Stimulated activated CD4-positive, alpha-beta T cell treated with anti-CD3 and anti-CD28 coated beads, Interleukin-4, amount 100 ng/mL, for 1 hour (primary cell): ENCODE results near the gene TRIP4.
A peak's percentile ranks its signal among the peaks of the same experiment; 100 is the strongest.

Experiments
- DNase-seq: peaks from one replicate; pipeline ENCODE4 v3.0.0-alpha.2; 2020

The TRIP4 gene

DNA sequence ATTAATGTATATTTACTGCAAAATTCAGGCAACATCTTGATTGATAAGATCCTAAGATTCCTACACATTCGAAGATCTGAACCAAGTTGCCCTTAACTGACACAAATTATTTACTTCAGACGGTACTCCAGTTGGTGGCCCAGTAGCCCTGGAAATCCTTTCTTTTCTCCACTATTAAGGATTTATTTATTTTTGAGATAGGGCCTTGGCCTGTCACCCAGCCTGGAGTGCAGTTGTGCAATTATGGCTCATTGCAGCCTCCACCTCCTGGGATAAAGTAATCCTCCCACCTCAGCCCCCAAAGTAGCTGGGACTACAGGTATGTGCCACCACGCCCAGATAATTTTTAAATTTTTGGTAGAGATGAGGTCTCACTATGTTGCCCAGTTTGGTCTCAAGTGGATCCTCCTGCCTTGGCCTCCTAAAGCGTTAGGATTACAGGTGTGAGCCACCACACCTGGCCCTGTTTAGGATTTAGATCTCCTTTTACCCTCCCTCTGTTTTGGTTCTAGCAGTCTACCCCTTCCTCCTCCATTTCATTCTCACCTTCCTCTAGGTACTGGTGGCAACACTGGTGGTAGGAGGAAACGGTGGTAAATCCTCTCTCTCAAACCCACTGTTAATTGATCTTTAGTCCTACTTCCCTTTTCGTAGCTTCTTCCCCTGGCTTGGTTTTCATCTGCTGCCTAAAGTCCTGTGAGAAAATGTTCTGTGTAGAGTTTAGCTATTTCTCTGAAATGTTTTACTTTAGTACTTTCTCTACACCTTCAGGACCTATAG, 60.1 kb downstream of the TRIP4 start:
- no peak for DNase-seq

DNA sequence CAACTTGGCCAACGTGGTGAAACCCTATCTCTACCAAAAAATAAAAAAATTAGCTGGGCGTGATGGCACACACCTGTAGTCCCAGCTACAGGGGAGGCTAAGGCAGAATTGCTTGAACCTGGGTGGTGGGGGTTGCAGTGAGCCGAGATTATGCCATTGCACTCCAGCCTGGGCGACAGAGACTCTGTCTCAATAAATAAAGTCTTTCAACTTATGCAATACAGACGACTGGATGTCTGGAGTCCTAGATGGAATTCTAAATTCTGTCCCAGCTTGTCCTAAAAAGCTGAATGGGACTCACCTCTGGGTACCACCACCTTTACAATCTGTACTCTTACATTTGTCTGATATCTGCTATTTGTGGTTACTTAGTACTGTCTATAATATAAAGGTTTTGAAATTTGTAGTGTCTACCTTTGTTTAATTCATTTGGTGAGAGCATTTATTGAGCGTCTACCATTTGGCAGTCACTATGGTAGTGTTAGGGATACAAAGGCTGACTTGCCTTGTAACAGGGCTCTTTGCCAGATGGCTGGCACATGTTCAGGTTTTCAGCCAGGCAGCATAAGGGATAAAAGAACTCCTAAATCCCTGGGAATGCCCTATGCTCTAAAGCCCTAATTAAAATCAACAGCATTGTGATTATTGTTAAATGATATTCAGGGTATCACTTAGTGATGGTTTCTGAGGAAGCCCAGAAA, 65.5 kb downstream of the TRIP4 start:
- no peak for DNase-seq

DNA sequence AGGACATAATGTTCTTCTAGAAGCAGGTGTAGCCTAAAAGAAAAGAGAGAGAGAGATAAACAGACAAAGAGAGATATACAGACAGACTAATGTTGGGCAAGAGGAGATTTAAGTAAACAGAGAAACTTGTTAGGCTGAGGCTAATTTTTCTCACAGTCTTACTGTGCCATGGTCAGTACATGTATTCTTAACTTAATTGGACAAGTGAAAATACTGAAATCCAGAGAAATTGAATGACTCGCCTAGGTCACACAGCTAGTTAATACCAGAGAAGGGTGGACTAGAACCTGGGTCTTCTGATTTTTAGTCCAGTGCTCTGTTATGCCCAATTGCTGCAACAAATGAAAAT, 66.0 kb downstream of the TRIP4 start:
- DNase-seq = no peak

DNA sequence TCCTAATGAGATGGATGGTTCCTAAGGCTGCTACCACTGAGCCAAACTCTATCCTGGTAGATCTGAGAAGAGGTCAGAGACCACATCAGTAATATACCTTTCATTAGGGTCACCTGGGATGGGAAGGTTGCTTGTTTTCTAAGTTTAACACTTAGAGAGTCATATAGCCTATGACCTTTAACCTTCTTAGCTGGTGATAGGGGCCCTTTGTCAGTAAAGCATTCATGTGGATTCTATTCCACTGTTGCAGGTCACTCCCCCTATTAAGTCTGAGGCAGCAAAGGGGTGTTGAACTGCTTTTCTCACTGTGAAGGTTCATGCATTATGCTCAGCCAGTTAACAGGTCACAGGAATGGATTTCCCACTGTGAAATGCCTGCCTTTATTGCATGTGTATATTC, 66.6 kb downstream of the TRIP4 start:
- no peak for DNase-seq

DNA sequence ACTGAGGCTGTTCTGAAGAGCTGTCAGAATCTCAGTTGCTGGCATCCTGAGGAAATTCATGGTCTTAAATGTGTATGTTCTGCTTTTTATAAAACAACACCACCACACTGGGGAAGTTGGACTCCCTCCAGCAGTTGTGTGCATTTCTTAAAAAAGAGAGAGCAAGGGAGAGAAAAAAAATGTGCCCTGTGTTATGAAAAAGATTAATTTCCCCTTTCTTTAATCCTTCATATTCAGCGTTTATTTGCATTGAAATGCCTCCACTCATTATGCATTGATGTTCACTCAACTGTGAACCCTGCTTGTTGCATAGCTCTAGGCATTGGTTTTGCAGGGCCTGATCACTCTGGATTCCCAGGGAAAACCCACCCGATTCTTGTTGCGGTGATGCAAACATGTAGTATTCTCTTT, 68.3 kb downstream of the TRIP4 start:
- DNase-seq = no peak

DNA sequence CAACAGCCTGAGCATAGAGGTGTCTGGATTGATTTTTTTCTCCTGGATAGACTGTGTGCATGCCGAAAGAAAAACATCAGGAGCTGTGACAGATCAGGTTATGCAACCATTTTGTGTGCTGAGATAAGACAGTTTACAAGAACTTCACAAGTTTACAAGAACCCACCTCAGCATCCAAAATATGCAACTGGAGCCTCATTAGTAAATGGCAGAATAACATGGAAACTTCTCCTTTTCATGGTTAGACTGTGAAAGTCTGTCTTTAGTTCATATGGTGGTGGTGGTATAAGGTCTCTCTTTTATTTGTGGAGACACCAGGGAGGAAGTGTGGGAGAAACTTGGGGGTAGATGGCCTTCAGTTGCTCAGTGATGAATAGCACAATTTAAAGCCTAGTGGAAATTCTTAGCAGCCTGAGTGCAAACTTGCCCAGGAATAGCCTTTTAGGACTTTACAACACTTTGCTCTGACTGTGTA, 69.0 kb downstream of the TRIP4 start:
- DNase-seq = no peak

DNA sequence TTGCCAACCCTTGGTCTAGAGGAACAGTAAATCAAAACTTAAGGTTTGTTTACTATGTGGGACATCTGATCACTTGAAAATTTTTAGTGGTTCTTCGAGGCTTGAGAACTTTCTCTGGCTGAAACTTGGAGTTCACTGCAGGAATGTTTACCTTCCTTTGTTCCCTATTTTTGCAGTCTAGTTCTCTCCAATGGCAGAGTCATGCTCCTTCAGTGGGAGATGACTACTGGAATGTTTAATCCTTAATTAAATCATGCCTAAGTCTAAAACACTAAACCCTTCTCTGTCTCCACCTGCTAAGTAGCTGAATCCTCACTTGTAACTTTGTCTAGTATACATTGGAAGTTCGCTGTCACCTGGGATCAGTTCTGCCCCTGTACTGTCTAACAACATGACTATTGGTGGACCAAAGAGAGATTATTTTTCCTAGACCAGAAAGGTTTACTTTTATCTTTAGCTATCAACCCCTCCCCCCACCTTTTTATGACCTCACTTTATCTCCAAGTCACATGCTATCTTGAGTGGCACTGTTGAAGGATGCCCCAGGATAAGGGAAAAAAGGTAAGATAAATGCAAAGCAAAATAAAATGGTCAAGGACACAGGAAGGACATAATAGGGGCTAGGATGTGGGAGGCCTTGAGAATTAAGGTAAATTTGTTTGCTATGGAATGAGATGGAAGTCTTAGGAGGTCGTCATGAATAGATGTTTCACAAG, 71.6 kb downstream of the TRIP4 start:
- DNase-seq = no peak

DNA sequence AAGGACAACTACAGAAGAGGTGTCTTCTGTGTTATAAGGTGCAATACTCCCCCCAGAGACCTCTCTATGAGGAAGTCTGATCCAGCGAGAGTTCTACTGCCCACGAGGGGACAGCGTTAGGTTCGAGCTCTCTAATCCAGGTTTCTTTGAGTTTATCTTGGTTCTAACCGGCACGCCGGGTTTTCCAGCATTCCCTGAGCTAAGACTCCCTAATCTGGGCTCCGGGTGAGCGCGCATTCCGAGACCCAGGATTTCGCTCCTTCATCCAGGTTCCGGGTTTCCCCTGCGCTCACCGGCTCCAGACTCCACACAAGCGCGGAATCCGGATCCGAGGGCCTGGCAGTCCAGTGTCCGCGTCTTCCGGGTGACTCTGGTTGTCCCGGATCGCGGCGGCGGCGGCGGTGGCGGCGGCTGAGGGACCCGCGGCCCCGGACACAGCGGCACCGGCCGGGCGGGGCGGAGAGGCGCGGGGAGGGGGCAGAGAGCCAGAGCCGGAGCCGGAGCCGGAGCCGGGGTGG, 72.6 kb downstream of the TRIP4 start, which contains the start of gene ZNF609:
Gene ZNF609, plus strand, starts transcription at position 373 of the 518 bp plus-strand sequence. CDS start 38,842 bp downstream, outside the sequence.
- peak; percentile 93 for DNase-seq

DNA sequence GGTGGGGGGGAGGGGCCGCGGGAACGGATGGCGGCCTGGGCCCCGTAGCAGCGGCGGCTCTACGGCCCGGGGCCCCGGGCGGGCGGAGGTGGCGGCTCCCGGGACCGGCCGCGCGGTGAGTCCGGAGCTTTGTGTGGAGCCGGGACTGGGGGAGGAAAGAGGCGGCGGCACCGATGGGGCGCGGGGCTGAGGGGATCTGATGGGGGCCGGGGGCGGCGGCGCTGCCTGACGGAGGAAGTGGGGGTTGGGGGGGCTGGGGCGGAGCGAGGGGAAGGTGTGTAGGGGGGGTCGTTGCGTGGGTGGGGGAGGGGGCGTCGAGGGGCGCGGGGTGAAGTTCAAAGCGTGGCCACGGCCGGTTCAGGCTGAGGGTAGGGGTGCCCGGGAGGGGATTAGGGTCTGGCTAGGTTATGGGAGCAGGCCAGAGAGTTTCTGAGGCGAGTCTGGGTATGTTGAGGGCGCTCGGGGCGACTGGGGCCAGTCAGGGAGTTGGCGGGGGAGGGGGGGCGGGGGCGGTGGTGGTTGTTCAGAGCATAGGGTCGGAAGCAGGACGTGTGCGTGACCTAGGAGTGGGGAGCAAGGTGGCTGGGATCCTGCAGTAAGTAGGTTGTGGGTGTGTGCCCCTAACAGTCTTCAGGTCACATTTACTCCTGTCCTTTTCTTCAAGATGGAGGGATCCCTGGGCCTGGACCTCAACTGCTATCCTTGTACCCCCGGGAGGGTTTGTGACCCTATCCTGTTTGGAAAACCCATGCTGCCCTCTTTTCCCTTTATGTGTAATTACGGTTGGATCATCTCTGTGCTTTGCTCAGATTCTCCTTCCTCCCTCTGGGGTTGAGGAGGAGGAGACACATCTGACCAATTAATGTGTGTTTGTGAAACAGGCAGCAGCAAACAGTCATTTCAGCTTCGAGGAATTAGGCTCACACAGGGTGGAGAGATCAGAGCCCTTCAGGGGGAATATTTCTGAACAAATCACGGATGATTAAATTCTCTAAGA, 73.4 kb downstream of the TRIP4 start:
- DNase-seq = peak; percentile 42

DNA sequence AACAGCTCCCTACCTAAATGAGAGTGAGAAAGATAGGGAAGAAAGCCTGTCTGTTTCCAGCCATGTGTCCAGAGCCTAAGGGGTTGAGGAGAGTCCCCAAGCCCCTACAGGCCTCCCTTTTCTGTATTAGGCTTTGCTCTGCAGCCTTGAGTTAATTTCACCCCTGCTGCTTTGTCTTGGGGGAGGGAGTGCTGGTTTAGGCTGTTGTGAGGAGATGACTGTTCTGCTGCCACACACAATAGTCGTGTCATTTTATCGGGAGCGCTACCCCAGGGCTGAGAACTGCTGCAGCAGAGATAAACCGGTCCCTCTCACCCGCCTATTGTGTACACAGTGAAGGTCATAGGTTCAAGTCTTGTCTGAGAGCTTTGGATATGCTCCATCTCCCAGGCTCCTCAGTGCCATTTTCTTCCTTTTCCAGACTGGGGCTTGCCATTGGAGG, 74.1 kb downstream of the TRIP4 start:
- DNase-seq = peak; percentile 9

DNA sequence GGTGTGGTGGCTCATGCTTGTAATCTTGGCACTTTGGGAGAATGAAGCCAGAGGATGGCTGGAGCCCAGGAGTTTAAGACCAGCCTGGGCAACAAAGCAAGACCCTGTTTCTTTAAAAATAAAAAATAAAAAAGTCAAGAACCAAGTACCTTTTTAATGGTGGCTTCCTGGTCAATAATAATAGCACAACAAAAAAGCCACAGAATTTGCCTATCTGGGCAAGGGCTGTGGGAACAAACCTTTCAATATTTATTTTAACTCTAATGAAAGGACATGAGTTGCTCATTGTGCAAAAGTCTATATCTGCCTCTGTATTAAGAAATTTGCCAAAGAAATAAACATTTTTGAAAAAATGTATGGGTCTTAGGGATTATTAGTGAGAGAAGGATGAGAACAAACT, 74.9 kb downstream of the TRIP4 start:
- DNase-seq = no peak

DNA sequence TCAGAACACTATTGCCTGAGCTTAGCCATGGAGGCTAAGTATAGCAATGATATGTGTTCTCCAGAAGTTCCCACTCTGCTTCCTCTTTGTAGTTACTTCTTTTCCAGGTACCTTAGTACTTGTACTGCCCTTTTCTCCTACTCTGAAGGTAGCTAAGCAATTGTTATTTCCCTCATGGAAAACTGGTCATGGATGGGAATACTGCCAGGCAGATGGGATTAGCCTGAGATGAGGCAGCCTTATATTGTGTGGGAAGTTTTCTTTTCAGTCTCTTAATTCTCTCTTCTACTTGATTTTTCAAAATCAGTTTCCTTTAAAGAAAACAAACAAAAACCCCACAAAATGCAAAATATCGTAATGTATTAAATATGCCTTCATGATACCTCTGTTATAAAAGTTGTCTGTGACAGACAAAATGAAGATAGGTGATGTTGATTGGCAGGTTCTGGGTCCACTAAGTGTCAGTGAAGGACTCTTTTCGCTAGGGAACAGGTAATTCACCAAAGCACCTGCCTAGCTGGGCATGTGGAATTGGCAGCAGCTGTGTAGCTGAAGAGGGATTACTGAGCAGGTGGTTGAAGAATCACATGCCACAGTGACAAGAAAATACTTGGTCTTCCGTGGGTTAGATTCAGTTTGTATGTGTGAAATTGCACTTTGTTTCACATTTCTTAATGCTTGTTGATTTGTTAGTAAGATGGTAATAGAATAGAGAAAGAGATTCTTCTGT, 76.8 kb downstream of the TRIP4 start:
- DNase-seq = no peak

DNA sequence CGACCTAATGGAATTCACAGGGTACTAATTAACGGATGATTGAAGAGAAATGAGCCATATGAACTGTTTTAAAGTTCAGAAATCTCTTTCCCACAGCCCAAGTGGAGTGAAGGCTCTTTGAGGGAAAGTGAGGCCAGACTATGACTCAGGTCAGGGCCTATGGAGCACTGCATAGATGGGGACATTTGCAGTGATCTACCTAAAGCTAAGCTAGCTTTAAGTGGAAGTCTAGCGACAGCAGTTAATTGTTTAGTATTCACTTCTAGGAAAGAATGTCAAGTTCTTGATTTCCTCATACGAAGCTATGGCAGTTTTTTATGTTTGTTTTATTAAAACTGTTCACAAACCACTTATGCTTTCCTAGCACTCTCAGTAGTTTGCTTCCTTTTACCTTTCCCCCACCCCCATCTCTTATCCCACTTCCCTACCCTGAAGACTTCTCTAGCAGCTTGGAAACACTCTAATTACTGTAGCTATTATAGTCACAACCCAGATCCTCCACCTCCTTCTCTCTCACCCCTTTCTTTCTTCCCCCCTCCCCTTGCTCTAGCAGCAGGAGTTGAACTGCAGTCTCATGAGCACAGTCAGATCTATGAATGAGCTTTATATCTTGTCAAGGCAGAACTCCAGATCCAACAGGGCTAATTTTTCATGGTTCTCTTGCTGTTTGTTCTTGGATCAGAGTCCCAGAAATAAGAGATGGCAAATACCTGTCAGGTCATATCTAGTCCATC, 78.9 kb downstream of the TRIP4 start:
- no peak for DNase-seq

DNA sequence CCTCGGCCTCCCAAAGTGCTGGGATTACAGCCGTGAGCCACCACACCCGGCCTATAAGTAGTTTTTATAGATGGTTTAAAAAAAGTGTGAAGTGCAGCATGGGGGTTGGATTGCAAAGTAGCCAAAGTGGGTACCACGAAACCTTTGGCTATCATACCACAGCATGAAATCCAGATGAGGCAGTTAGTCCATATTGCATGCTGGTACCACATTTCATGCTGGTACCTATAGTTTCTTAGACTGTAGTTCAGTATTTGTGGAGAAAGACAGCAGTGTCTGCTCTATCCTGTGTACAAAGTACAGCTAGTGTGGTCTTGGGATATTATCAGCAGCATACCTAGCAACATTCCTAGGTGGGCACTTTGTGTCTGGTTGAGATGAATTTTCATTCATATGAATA, 84.5 kb downstream of the TRIP4 start:
- no peak for DNase-seq

DNA sequence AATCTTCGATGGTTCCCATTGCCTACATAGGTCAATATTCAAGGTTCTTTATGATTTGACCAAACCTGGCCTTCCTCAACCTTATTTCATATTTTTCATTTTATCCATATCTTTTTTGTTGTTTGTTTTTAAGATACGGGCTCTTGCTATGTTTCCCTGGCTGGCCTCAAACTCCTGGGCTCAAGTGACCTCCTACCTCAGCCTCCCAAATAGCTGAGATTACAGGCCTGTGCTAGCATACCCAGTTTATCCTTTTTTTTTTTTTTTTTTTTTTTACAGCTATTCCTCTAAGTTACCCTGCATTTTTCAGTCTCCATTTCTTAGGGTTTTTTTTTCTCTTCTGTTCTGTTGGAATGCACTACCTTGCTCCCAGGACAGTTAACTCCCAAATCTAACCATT, 87.2 kb downstream of the TRIP4 start:
- no peak for DNase-seq

DNA sequence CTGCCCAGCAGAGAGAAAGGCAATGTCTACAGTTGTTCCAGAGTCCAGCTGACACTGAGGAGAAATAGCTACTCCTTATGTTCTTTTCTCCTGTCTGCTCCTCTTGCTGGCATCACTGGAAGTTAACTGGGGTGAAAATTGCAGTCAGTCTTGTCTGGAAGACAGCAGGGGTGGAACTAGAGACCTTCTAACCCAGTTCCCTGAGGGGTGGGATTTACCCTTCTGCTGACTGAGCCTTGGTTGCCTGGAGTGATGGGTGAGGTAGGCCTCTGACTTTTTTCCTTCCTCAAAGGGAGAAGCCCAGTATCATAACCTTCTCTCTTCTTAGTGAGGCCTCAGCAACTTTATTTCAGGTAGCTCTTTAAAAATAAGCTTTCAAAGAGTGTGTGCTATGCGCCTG, 88.9 kb downstream of the TRIP4 start:
- no peak for DNase-seq

DNA sequence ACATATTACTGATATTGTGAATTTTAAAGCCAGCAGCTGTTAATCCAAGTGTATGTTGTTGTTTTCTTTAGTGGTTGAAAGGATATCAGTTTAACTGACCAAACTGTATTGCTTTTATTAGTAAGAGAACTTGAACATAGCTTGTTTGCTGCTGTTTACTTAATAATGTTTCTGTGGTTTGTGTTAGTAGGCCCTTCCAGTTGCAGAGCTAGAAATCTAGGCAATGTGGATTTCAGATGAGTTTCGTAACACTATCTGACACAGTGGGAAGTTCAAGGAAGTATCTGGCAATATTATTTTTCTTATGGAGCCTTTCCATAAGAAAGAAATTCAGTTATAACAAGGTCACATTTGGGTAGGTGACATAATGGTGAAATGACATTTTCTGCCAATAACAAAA, 91.2 kb downstream of the TRIP4 start:
- no peak for DNase-seq

DNA sequence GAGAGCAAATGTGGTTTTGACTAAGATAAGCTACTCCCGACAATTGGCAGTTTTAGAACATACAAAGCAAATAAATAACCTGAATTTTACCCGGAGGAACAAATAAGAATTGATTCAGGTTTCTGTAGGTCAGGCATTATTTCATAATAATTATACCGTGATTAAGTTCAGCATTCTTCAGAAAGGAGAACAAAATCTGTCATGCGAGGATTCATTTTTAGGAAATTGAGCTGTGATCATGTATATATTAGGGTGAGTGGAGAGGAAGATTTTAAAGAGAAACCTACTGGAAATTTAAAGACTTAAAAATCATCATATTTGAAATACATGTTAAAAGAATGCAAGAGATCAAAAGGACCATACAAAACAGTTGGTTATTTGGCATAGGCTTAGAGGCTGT, 93.3 kb downstream of the TRIP4 start:
- no peak for DNase-seq

DNA sequence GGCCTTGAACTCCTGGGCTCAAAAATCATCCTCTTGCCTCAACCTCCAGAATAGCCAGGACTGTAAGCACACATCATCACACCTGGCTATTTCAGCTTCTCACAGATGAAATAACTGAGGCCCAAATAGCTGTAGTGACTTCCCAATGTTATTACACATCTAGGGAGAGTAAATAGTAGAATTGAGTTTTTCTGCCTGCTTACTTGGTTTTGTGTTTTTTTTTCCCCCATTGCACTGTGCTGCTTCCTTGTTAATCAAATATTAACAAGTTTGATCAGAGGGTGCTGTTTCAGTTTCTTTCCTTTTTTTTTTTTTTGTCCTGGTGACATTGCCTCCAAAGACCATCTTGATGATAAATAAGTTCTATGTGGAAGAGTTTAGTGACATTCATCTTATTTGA, 96.1 kb downstream of the TRIP4 start:
- no peak for DNase-seq

DNA sequence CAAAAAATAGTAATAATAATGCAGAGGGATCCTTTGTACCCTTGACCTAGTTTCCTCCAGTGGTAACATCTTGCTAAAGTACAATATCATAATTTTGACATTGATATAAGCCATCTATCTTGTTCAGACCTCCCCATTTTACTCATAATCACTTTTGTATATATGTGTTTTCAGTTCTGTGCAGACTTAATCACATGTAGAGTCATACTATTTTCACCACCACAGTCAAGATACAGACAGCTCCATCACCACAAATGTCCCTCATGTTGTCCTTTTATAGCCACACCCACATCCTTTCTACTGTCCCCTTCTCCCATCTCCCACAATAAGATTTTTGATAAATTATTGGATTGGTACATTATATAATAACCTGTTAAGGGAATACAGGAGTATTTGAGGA, 98.2 kb downstream of the TRIP4 start:
- no peak for DNase-seq
